K562 (cell line): ENCODE data around the gene ZNF267.

Experiments
- EP300 ChIP-seq: IDR thresholded peaks from 2 replicates; pipeline ENCODE4 v1.6.1; 2012; ENCODE audit warnings: low read length, improper control_type of control experiment
- EZH2 ChIP-seq: IDR thresholded peaks from 2 replicates; pipeline ENCODE4 v1.6.1; 2012; ENCODE audit warnings: low read depth, mild to moderate bottlenecking, inconsistent platforms, low read length, borderline replicate concordance
- FOXJ3 ChIP-seq: sonication (generic); formaldehyde crosslinking; IDR thresholded peaks from 2 replicates; pipeline ENCODE4 v1.4.0; 2020; ENCODE audit warnings: mild to moderate bottlenecking, missing genetic modification reagents
- POLR2A ChIP-seq: fragments of 450-650 bp; conservative IDR thresholded peaks from 2 replicates; pipeline ENCODE4 v1.6.1; 2016
- ZC3H4 ChIP-seq: sonication (generic); formaldehyde crosslinking; IDR thresholded peaks from 2 replicates; pipeline ENCODE4 v1.9.0; 2021; ENCODE audit warnings: missing genetic modification reagents, borderline replicate concordance
- TF ChIP-seq, protein P1 (sequence below): sonication (generic); formaldehyde crosslinking; IDR thresholded peaks from 2 replicates; pipeline ENCODE4 v1.8.1; 2023; ENCODE audit warnings: mild to moderate bottlenecking, missing genetic modification reagents
- TF ChIP-seq, protein P2 (sequence below): sonication (generic); formaldehyde crosslinking; IDR thresholded peaks from 2 replicates; pipeline ENCODE4 v1.9.0; 2022; ENCODE audit warnings: mild to moderate bottlenecking, missing genetic modification reagents

GRCh38 chr16:31869511-31870201 lies 4.0 kb upstream of the ZNF267 start:
- TF ChIP-seq EP300 (no peak), ZC3H4 (no peak), EZH2 (no peak), POLR2A (no peak), FOXJ3 (CRISPR knock-in tag) (no peak)
- TF ChIP-seq, protein P1, sequence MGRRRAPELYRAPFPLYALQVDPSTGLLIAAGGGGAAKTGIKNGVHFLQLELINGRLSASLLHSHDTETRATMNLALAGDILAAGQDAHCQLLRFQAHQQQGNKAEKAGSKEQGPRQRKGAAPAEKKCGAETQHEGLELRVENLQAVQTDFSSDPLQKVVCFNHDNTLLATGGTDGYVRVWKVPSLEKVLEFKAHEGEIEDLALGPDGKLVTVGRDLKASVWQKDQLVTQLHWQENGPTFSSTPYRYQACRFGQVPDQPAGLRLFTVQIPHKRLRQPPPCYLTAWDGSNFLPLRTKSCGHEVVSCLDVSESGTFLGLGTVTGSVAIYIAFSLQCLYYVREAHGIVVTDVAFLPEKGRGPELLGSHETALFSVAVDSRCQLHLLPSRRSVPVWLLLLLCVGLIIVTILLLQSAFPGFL = no peak
- TF ChIP-seq, protein P2, sequence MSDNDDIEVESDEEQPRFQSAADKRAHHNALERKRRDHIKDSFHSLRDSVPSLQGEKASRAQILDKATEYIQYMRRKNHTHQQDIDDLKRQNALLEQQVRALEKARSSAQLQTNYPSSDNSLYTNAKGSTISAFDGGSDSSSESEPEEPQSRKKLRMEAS = no peak
